ENCODE measurements around the gene HMCN2.

DNA sequence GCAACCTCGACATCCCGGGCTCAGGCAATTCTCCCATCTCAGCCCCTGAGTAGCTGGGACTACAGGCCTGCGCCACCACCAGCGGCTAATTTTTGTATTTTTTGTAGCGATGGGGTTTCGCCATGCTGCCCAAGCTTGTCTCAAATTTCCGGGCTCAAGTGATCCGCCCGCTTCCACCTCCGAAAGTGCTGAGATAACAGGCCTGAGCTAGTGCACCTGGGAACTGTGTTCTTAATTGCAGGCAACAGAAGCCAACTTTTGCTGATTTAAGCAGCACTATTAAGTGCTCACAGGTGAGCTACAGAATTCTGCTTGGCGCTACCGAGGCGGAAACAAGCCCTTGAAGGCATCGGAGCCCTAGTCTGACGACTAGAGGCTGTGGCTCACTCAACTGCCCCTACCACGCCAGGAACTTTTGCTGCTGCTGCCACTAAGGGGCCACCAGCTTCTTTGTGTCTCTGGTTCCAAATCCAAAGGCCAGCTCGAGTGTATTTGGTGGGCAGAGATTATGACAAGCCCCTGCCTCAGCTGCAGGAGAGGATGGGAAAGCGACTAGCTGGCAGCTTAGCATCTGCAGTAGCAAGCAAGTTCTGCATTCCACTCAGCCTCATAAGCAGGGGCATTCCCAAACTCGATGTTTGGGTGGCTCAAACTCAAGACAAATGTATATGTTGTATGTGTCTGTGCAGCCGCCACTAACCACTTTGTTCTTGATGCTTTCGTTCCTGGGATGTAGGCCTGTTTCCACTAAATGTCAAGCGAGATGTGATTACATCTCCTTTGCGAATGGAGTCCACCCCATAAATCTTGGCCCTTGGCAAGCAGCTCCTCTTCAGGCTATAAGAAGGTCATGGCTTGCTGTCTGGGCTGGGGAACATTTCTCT is 10.6 kb upstream of the HMCN2 start:
- no peak for TF ChIP-seq CTCF (IDR thresholded peaks at IDR 0.05)
- TF ChIP-seq POLR2A (IDR thresholded peaks at IDR 0.05; ENCODE audit: low read depth), result no peak
- TF ChIP-seq POLR2AphosphoS5 (IDR thresholded peaks at IDR 0.05), result no peak
- no peak for TF ChIP-seq EP300 (IDR thresholded peaks at IDR 0.05)

Measured in esophagus muscularis mucosa (tissue), 4 donors.